IMR-90 (cell line): ENCODE data around the gene RBBP8NL. TPM values are rescaled to one million over a fixed set of nuclear protein-coding genes. Genes with fewer than 3 reads are reported as not detected.

Source experiments
- ATAC-seq: fragments of 200-7000 bp; cut with Tn5 transposase; 2 replicates; pipeline ENCODE4 v1.9.1; 2020; ENCODE audit warnings: low read depth, mild to moderate bottlenecking, moderate library complexity
- BruUV-seq: library from RNA; stranded (reverse); fragments of 400-500 nt; replicated peaks from 2 replicates; lab custom pipeline; 2021; lab: Mats Ljungman, UMichigan
- CTCF ChIA-PET: fragments of 300-600 bp; formaldehyde crosslinking; extraction: SDS; loops from one replicate; lab custom pipeline; 2021; ENCODE audit warnings: antibody characterized with exemption; lab: Yijun Ruan, JAX
- POLR2A ChIA-PET: fragments of 300-600 bp; sonication (Branson Sonifier 250); formaldehyde crosslinking; loops from one replicate; lab custom pipeline; 2022; ENCODE audit warnings: antibody characterized with exemption; ENCODE audit not compliant: unreplicated experiment; lab: Charles Lee
- DNase-seq: peaks from one replicate; pipeline ENCODE4 v3.0.0; 2013
- H2AFZ ChIP-seq: replicated peaks from 2 replicates; pipeline ENCODE3; 2013; ENCODE audit warnings: low read length, mild to moderate bottlenecking; ENCODE audit not compliant: poor library complexity
- H2AK5ac ChIP-seq: 2 replicates; pipeline ENCODE4 v1.6.1; 2013; ENCODE audit warnings: low read depth, low read length, inconsistent platforms
- H2AK9ac ChIP-seq: replicated peaks from 2 replicates; pipeline ENCODE3; 2013; ENCODE audit warnings: mild to moderate bottlenecking, low read depth, low read length, moderate library complexity; ENCODE audit not compliant: poor library complexity
- H2BK120ac ChIP-seq: 2 replicates; pipeline ENCODE4 v1.6.1; 2013; ENCODE audit warnings: low read depth, low read length, inconsistent platforms
- H2BK15ac ChIP-seq: 3 replicates; pipeline ENCODE4 v1.6.1; 2013; ENCODE audit warnings: low read depth, low read length, inconsistent platforms
- H2BK20ac ChIP-seq: 2 replicates; pipeline ENCODE4 v1.6.1; 2013; ENCODE audit warnings: low read depth, mild to moderate bottlenecking, inconsistent platforms, low read length, moderate library complexity
- H2BK5ac ChIP-seq: 2 replicates; pipeline ENCODE4 v1.6.1; 2013; ENCODE audit warnings: mild to moderate bottlenecking, low read depth, low read length, inconsistent platforms; ENCODE audit not compliant: poor library complexity, severe bottlenecking
- H3K14ac ChIP-seq: replicated peaks from 2 replicates; pipeline ENCODE4 v1.6.1; 2013; ENCODE audit warnings: low read depth, low read length, inconsistent platforms
- H3K18ac ChIP-seq: 2 replicates; pipeline ENCODE4 v1.6.1; 2013; ENCODE audit warnings: low read depth, low read length, control low read depth
- H3K23ac ChIP-seq: 2 replicates; pipeline ENCODE4 v1.6.1; 2013; ENCODE audit warnings: low read depth, low read length, inconsistent platforms
- H3K27ac ChIP-seq: 2 replicates; pipeline ENCODE4 v1.5.1; 2013; ENCODE audit warnings: mild to moderate bottlenecking, control low read depth, low read length; ENCODE audit not compliant: insufficient read depth
- H3K27me3 ChIP-seq: 2 replicates; pipeline ENCODE4 v1.6.1; 2013; ENCODE audit warnings: low read length; ENCODE audit not compliant: control insufficient read depth, insufficient read depth
- H3K36me3 ChIP-seq: 2 replicates; pipeline ENCODE4 v1.6.1; 2013; ENCODE audit warnings: low read length, mixed read lengths; ENCODE audit not compliant: control insufficient read depth, insufficient read depth
- H3K4ac ChIP-seq: 2 replicates; pipeline ENCODE4 v1.6.1; 2013; ENCODE audit warnings: low read depth, low read length, inconsistent platforms
- H3K4me1 ChIP-seq: 2 replicates; pipeline ENCODE4 v1.6.1; 2013; ENCODE audit warnings: low read length, mixed read lengths; ENCODE audit not compliant: control insufficient read depth, insufficient read depth
- H3K4me2 ChIP-seq: 2 replicates; pipeline ENCODE4 v1.6.1; 2013; ENCODE audit warnings: low read depth, mild to moderate bottlenecking, control low read depth, low read length, moderate library complexity
- H3K4me3 ChIP-seq: 2 replicates; pipeline ENCODE4 v1.5.1; 2013; ENCODE audit warnings: low read depth, mild to moderate bottlenecking, control low read depth, low read length, moderate library complexity; ENCODE audit not compliant: insufficient read depth
- H3K56ac ChIP-seq: 2 replicates; pipeline ENCODE4 v1.6.1; 2013; ENCODE audit warnings: low read length, inconsistent platforms; ENCODE audit not compliant: insufficient read depth; ENCODE audit errors: extremely low read depth
- H3K79me1 ChIP-seq, 2 experiments: 2 replicates each; pipeline ENCODE4 v1.6.1; 2013; ENCODE audit warnings: low read length in 2 of 2, inconsistent platforms in 1 of 2, low read depth in 1 of 2
- H3K9ac ChIP-seq: 2 replicates; pipeline ENCODE4 v1.6.1; 2013; ENCODE audit warnings: low read depth, low read length, control low read depth
- H3K9me1 ChIP-seq: 2 replicates; pipeline ENCODE4 v1.6.1; 2013; ENCODE audit warnings: low read length, inconsistent platforms; ENCODE audit not compliant: insufficient read depth
- H3K9me3 ChIP-seq: 2 replicates; pipeline ENCODE4 v1.6.1; 2013; ENCODE audit warnings: low read length; ENCODE audit not compliant: control insufficient read depth, insufficient read depth
- H4K20me1 ChIP-seq: 2 replicates; pipeline ENCODE4 v1.6.1; 2013; ENCODE audit warnings: low read length, inconsistent platforms; ENCODE audit not compliant: insufficient read depth
- H4K5ac ChIP-seq: 2 replicates; pipeline ENCODE4 v1.6.1; 2013; ENCODE audit warnings: mild to moderate bottlenecking, low read depth, low read length, control low read depth
- H4K8ac ChIP-seq, 2 experiments: 2 replicates each; pipeline ENCODE4 v1.6.1; 2013; ENCODE audit warnings: low read depth in 2 of 2, low read length in 2 of 2, control low read depth in 1 of 2, inconsistent platforms in 1 of 2
- H4K91ac ChIP-seq: 2 replicates; pipeline ENCODE4 v1.6.1; 2013; ENCODE audit warnings: low read depth, low read length, inconsistent platforms; ENCODE audit not compliant: insufficient read depth
- RAD21 ChIP-seq: IDR thresholded peaks from 2 replicates; pipeline ENCODE4 v1.6.1; 2012; ENCODE audit warnings: low read length, improper control_type of control experiment
- WGBS, 2 experiments: methylation state at CpG; one replicate each; pipeline versions ENCODE4 v1.1.5 to v1.1.7; 2013; ENCODE audit warnings: missing lambda C conversion rate in 2 of 2; ENCODE audit not compliant: insufficient read length in 1 of 2; ENCODE audit errors: extremely low coverage in 2 of 2; 5-methylcytosine and 5-hydroxymethylcytosine counted together
- dilution Hi-C: fragments of 300-500 bp; cut with HindIII; formaldehyde crosslinking; loops from one replicate; pipeline ENCODE4 v1.14.3; 2018; ENCODE audit warnings: low sequenced_read_pairs; ENCODE audit not compliant: unreplicated experiment
- in situ Hi-C: fragments of 300-500 bp; cut with MboI; formaldehyde crosslinking; loops from 3 replicates; pipeline ENCODE4 v1.14.3; 2019; ENCODE audit warnings: low sequenced_read_pairs, inconsistent platforms, mixed read lengths
- intact Hi-C: fragments of 100-400 bp; cut with micrococcal nuclease; formaldehyde crosslinking; loops from 2 replicates; pipeline ENCODE4 v1.10.0; 2022
- polyA plus RNA-seq, 3 experiments: library from polyadenylated mRNA; depleted of rRNA; stranded (reverse); fragments of >200 nt; gene quantifications; 2 replicates each; pipeline ENCODE4 v1.2.3, GENCODE V29; 2012; ENCODE audit warnings: low replicate concordance in 1 of 3
- total RNA-seq: library from RNA; depleted of rRNA; stranded (reverse); fragments of >200 nt; gene quantifications from 2 replicates; pipeline ENCODE4 v1.2.3, GENCODE V29; 2012

Gene RBBP8NL
- total and polyA plus RNA-seq, 2 of the 4 experiments (the other 2 are of a cell fraction): not detected

GRCh38 chr20:62400541-62400940 is 26.8 kb downstream of the RBBP8NL start:
- Histone ChIP-seq H3K14ac (no peak overlapping the region), H2AK9ac (no peak overlapping the region), H3K9ac (no peak overlapping the region), H4K8ac (no peak overlapping the region), H3K36me3 (peaks cover 7% of the 10 kb centered on the region), H3K4me1 (no peaks in the 10 kb centered on the region), H4K91ac (no peak overlapping the region), H2BK5ac (no peak overlapping the region), H3K4me3 (no peak overlapping the region), H3K9me3 (no peaks in the 10 kb centered on the region), H2BK120ac (no peak overlapping the region), H2BK20ac (no peak overlapping the region), H3K9me1 (0 out of 2 replicates have a peak, but pooled peaks cover 4% of the 10 kb centered on the region), H3K27ac (no peak overlapping the region), H4K20me1 (peaks cover 13% of the 10 kb centered on the region; the same call in 1 of the 2 replicates), H3K27me3 (no peaks in the 10 kb centered on the region), H2AK5ac (no peak overlapping the region), H4K5ac (no peak overlapping the region), H3K56ac (no peak overlapping the region), H3K79me1 (peaks cover 6 to 16% of the 10 kb centered on the region in 2 experiments; a peak in 3 of 4 replicates), H3K4me2 (no peak overlapping the region), H3K18ac (no peak overlapping the region), H2BK15ac (no peak overlapping the region), H3K4ac (no peak overlapping the region), H2AFZ (no peak overlapping the region), H3K23ac (no peak overlapping the region)
- BruUV-seq: no TSS peak
- dilution Hi-C loops (no loop called here), intact Hi-C loops (no loop called here), in situ Hi-C loops (no loop called here)
- WGBS, 2 experiments: 91% methylated on average over 6 of the region's 10 CpGs; no CpG with 5 or more reads in 1 of the 2 experiments
- ChIA-PET POLR2A (no interaction called here), CTCF (no interaction called here)
- DNase-seq (no peak), ATAC-seq (no peak)
- no peak for TF ChIP-seq RAD21
